NK-92 (cell line): Measurements from ENCODE around the gene KIAA2012.

Experiments used
- DNase-seq: peaks from one replicate; lab custom pipeline; 2025; ENCODE audit not compliant: unreplicated experiment; lab: John Stamatoyannopoulos, UW

Gene KIAA2012

DNA sequence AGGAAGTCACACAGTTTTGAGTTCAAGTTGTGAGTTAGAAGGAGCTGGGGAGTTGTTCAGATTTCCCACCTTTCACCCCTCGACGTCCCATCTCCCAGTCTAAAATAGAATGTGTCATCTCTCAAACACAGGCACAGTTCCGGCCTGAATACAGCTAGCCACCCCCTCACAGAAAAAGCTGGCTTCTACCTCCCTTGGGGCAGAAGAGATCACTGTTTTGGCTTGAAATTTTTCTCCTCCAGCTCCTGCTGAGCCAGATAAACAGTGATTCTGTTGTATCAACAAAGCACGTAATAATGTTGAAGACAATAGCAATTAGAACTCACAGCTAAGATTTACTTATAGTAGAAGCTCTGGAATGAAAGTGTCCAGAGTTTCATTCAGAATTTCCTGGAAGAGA is 74.7 kb downstream of the KIAA2012 start:
- DNase-seq: no peak

DNA sequence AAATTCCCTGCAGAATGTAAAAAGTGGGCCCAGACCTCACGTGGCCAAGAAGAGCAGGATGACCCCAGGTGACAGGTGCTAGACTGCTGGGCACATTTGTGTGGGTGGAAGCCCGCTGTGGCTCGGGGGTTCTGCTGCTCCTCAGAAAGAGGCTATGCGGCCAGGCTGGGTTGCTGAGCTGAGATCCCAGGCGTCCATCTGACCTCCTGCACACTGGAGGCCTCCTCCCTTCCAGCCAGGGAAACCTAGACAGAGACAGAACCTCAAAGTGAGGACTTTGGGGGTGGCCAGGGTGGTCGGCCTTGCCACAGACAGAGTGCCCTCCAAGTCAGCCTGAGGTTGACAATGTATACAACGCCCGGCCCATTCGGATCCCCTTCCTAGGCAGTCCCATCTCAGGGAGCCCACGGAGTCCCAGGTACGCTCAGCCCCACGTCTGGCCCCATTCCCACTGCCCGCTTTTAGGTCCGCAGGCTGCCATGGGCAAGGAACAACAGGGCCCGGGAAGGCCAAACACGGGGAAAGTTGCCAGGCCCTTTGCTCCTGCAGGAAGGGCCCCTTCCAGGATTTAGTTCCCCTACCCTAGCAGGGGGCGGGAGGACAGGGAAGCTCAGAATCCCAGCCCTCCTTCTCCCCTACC is 75.6 kb downstream of the KIAA2012 start:
- no peak for DNase-seq

DNA sequence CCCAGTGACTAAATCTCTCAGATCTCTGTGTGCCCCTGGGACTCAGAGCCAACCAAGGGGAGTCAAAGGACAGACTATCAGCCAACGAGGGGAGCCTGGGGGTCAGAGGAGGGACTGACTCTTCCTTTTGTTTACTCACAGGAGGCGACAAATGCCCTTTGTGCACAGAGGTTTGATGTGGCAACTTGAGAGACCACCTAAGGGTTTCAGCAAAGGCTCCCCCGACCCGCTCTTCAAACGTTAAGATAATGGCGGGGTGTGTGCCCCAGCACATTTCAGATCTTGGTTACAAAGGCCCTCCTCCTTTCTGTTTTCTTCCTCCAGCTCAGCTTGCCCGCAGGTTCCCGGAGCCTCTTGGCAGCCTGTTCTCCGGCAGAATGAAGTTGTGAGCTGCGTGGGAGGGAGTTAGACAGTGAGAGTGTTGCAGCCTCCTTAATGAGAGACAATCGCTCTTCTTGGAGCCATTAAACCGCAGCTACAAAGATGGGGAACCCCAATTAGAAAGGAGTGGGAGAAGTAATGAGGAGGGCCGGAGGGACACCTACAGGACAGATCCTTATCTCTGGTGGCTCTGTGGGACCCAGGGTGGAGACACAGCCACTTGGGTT is 76.2 kb downstream of the KIAA2012 start:
- DNase-seq: no peak

DNA sequence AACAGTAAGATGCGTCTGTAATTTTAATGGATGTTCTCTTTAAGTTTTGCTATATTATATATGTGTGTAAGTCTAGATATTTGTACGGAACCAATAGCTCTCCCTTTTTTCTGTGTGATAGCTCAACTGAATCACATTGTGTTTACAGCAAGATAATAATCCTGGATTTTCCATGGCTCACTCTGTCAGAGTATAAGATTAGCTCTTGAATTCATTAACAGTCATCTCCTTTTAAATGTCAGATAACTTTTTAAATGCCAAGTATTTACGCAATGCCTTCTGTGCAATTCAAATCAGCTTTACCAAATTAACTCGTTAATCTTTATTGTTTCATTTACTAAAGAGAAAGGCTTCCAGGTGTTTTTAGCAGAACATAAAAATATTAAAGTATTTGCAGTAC is 76.9 kb downstream of the KIAA2012 start:
- no peak for DNase-seq

DNA sequence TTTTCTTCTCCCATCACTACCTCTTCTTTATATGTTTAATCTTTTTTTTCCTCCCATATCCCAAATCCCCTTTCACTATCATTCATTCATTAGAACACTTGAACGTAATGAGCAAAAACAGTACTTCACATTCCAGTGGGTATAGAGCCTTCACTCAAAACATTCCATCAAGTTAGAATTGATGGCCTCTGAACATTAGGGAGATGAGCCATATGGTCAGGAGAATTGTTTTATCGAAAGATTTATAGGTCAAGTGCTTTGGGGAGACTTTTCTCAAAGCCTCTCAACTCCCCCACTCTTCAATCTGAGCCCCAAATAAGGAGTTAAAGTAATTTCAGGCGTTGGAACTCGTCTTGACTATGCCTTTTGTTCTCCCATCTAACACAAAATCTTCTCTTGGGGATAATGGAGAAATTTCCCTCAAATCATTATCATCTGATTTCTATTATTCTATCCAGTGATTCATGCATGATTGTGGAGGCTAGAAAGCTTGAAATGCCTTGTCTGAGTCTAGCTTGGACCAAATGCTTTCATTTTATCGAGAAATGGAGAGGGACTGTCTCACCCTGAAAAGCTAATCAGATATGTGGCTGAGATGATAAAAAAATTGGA is 79.2 kb downstream of the KIAA2012 start:
- no peak for DNase-seq

DNA sequence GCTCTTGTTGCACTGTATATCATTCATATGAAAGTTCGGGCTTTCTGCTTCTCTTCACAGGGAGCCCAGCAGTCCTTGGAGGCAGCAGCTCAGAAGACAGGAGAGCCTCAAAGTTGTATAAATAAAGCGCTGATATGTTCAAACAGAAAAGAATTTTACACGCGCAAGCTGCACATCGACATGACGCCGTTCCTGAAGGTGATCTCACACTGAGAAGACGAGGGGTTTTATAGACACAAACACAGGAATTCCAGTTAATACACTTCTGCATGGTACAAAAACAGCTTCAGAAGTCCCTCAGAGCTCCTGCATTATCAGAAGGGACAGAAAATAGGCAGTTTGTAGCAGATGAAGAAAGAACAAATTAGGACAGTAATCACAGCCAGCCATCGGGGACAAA is 81.6 kb downstream of the KIAA2012 start:
- no peak for DNase-seq

DNA sequence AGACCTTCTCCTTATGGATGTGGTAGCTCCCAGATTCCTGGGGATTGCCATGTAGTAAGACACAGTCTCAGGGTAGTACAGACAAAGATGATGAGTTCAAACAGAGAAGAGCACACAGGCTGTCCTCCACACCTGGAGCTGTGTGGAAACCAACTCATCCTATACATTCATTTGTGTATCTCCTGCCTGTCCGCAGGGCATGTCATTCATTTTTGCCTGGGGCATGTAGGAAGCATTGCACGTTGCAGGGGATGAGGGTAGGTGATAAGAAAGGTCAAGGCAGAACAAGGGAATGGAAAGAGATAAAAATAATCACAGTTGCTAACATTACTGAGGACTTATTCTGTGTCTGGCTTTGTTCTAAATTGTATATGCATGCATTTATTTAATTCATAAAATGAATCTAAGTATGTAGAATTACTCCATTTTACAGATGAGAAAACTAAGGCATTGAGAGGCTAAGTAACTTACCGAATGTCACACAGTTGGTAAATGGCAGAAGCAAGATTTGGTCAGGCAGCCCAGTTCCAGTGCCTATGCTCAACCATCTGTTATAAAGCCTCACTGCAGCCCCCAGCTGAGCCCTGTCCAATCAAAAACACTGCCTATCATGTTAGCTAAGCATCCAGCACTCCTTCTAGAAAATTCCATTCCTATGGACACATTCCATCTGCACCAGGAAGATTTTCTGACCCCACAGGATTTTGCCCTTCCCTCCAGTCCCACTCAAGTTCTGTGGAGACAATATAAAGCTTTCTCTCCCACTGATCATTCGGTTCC is 84.3 kb downstream of the KIAA2012 start:
- DNase-seq: no peak

DNA sequence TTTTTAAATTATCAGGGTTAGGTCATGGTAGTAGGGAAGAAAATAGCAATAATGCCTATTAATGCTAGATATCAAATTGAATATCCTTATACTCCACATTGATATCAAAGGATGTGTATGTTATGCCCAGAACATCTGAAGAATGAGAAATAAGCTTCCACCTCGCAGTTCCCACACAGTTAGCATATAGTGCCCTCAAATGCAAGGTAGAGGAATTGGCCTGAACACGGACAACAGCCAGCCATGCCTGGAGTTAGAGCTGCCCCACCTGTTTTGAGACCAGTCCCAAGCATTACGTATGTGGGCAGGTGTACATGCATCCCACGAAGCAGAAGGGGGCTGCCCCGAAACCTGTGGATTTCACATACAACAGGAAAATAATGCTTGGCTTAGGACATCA is 85.7 kb downstream of the KIAA2012 start:
- DNase-seq: no peak

DNA sequence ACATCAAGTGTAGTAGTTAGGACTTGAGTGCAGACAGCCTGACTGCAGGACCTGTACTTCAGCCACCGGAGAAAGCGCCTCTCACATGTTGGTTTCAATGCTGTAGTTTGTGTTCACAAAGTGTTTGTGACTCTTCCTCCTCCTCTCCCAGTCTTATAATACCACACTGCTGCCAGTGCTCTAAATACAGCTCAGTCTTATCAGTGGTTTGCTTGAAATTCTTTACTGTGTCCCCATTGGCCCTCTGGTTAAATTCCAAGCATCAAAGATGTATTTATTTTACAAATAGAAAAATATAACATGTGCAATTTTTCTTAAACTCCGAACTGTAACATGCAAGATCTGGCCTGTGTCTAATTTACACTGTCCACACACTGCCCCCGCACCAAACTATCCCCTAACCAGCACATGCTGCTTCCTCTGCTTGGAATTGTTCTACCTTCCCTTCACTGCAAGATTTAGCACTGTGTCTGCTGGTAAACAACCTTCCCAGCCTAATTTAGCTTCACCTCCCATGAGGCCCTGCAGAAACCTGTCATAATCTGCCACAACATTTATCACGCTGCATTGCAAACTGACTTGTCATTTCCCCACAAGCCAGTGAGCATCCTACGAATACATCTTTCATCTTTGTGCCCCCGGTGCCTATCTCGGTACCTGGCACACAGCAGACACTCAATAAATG is 88.2 kb downstream of the KIAA2012 start:
- DNase-seq: no peak

DNA sequence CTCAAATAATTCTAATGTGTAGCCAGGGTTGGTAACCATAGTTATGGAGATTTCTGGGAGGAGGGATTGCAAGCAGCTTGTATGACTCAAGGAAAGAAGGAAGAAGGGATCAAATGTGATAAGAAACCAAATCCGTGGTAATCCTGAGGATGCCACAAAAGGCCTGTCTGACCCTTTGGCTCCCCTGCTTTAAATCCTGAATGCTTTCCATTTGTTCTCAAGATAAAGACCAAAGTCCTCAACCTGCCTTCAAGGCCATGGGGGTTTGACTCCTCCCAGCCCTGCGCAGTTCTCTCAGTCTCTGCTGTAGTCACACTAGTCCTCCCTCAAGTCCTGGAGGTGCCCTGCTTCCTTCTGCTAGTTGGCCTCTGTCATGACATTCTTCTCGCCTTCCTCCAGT is 91.4 kb downstream of the KIAA2012 start:
- DNase-seq: no peak

DNA sequence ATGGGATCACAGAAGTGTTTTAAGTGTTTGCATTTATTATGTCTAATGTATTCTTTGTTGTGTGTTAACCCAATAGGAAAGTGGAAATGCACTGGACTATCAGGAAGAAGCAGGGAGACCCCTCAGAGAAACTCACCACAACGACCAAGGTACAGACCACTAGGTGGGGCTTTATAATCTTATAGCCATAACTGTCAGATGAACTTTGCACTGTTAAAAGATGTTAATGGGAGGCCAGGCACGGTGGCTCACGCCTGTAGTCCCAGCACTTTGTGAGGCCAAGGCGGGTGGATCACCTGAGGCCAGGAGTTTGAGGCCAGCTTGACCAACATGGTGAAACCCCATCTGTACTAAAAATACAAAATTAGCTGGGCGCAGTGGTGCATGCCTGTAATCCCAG is 92.2 kb downstream of the KIAA2012 start:
- DNase-seq: no peak

DNA sequence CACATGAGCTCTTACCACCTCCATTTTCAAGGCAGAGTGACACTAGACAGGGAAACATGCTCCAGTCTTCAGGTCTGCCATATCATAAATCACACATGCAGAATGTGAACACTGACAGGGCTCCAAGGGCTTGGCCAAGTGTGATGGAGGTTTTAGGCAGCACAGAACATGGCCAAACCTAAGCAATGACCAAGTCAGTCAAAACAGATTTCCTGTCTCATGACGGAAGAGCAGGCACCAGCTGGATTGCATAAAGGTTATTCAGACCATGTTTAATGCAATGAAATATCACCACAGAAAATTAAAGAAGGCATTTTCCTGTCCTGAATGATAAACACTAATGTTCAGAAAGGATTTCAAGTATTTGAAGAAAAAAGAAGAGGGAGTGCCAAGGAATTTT is 92.9 kb downstream of the KIAA2012 start:
- DNase-seq: no peak

DNA sequence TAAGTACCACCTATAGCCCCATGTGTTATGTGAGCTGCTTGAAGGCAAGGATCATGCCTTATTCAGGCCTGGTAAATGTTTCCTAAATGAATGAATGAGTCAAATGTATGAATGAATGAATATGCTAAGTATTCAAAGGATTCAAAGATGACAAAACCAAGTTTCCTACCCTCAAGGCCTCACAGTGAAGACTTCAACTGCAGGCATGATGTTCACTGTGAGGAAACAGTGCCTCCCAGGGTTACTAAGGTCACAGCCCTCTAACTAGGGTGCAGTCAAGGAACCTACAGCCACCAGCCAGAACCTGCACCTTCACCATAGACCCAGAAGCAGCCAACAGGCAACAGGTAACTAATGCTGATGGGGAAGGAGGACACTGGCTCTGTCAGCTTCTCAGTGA is 96.1 kb downstream of the KIAA2012 start:
- DNase-seq: no peak

DNA sequence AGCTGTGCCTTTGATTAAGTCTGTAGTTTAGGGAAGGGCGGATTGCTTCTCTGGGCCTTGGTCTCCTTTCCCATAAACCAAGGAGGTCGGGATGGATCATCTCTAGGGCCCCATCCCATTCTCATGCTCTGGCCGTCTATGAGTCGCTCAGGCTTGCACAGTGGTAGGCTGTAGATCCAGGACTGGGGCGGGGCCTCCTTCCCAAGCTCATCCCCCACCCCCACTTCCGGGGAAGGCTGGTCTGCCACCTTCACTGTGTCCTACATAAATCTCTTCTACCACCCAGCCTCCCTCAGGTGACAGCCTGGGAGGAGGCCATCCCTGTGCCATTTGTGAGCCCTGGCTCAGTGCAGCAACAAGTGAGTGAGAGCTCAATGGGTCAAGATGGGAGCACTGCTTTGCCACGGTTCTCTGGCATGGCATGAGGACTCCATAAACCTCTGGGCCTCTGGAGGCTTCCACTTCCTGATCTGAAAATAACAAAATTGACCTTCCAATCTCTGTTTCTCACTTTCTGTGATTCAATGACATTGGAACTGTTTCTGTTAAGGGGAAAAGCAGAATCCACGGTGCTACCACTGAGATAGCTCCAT is 96.9 kb downstream of the KIAA2012 start:
- DNase-seq: no peak

DNA sequence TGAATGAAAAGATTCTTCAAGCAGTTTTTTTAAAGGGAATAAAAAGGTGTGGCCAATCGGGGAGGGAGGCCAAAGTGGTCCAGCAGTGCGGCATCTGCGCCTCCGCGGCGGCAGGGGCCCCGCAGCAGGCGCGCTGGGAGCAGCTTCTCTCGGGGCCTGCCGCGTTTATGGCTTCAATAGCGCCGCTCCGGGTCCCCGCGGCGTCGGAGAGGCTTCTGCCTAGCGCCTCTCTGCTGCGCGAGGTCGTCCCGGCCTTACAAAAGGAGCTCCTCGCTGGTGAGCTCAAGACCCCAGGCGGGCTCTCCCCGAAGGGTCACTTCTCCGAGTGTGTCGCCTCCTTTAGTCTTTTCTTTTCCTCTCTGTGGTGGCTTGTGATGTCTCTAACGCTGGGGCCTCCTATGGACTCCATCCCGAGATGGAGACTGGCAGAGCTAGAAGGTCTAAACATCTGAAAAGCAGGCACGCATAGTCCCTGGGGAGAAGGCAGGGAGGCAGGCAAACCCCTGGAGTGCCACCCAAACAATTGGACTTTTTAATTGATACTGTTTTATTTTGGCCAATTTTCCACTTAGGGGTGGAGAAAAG is 98.3 kb downstream of the KIAA2012 start:
- DNase-seq: no peak

DNA sequence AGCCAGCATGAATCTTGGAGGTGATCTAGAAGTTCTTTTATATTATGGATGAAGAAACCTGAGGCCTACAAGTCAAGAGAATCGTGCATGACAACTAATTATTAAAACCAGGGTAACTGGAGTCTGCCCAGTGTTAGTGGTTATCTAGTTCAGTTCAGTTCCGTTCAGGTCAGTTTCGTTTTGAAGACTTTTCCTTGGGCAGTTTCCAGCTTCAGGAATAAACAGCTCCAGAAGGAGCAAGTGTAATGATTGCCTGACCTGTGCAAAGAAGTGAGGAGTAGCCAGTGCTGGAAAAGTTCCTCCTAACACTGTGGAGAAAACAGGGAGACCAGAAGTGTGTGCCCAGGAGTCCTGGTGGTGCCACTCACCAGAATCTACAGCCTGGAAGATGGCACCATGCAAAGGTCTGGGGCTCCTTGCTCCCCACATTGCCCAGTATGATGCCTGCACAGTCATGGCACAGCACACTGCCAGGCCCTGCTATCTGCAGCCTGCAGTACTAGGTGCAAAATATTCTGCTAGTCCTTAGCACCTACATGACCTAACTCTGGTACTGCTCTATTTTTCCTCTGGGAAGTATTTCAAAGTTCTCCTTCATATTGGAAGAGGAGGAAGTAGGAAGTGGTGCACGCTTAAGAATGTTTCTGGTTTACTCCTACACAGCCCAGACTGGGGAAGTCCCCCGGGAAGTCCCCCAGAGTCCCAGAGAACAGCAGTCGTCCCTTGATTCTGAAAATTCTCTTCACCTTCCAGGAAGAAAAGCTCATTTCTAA is 99.6 kb downstream of the KIAA2012 start:
- no peak for DNase-seq

DNA sequence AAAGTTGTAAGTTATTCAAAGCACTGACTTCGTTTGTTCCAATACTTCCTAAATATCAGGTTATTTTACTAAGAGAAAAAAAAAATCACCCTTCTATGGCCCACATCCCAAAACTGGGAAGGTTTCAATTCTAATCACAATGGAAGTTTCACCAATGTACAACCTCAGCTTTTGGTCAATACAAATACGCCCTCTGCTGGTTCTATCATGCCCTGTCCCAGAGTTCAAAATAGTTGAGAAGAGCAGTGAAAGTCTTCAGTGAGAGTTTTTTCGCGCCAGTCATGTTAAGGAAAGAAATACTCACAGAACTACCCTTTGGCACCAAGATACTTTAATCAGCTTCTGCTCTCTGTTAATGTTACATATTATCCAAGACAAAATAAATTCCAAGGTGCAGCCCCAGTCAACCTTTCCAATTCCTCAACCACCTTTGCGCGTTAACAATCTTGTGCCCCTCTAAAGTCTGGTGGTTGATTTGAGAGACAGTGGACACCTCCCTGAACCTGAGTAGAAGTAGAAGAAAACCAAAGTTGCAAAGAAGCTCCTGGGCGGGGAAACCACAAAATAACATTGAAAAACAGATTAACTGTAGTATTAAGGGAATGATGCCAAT is 105.4 kb downstream of the KIAA2012 start:
- DNase-seq: no peak

DNA sequence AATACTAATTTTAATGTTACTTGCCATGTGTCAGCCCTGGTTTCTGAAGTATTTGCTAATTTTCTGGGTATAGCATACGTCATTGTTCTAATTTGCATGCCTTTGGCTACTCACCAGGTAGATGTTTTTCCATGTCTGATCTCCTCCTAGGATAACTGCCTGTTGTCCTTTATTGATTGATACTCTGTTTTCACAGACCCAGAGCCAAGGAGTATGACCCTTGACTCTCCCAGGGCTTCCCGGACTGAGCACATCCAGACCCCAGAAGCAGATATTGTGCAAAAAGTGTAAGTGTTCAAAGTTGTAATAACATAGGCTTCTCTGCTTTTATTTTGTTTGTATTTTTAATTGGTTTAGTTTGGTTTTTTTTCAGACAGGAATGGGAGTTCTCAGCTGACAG is 111.5 kb downstream of the KIAA2012 start:
- DNase-seq: no peak

DNA sequence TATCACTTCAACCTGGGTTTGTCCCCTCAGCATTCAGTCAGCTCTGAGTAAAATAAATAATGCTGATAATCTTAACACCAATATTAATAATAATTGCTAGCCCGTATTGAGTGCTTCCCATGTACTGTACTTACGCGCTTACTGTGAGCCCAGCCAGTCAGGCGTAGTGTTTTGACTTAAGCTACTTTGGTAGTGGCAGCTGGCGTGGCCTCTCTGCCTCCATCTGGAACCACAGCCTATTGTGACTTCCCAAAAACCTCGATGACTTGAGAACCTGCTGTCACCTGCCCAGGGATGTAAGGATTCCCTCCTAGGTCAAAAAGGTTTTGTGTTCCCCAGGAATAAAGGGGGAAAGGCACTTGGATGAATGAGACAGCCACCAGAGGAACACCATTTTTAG is 112.1 kb downstream of the KIAA2012 start:
- no peak for DNase-seq
